CD4-positive, alpha-beta memory T cell (primary cell): Measurements from ENCODE around the gene SNTG2. TPM values are rescaled to one million over a fixed set of nuclear protein-coding genes. Genes with fewer than 3 reads are reported as not detected.

Source experiments
- CTCF ChIA-PET: fragments of 350-600 bp; sonication (Branson Sonifier 250); formaldehyde crosslinking; loops from one replicate; lab custom pipeline; 2021; ENCODE audit warnings: inconsistent platforms; ENCODE audit not compliant: partially characterized antibody; lab: Charles Lee
- POLR2A ChIA-PET: fragments of 350-600 bp; sonication (Branson Sonifier 250); formaldehyde crosslinking; loops from one replicate; lab custom pipeline; 2021; ENCODE audit not compliant: partially characterized antibody; lab: Charles Lee
- DNase-seq, 5 donors: peaks; one replicate each; pipeline versions ENCODE4 v3.0.0 to v3.0.0-alpha.2; 2020 to 2022; ENCODE audit warnings: mixed read lengths in 1 of 5
- H3K27ac ChIP-seq: one replicate; pipeline ENCODE4 v1.7.0; 2013; ENCODE audit warnings: low read depth, low read length
- H3K27me3 ChIP-seq: 2 replicates; pipeline ENCODE4 v1.7.0; 2013; ENCODE audit warnings: mild to moderate bottlenecking, low read length, moderate library complexity; ENCODE audit not compliant: insufficient read depth
- H3K36me3 ChIP-seq: 2 replicates; pipeline ENCODE4 v1.7.0; 2013; ENCODE audit warnings: mild to moderate bottlenecking, low read length, moderate library complexity; ENCODE audit not compliant: insufficient read depth
- H3K4me1 ChIP-seq: 2 replicates; pipeline ENCODE4 v1.7.0; 2013; ENCODE audit warnings: mild to moderate bottlenecking, low read length, moderate library complexity; ENCODE audit not compliant: insufficient read depth
- H3K4me3 ChIP-seq, 2 donors: one replicate each; pipeline ENCODE4 v1.7.0; 2013; ENCODE audit warnings: low read length in 2 of 2, mild to moderate bottlenecking in 1 of 2
- H3K9me3 ChIP-seq, 2 donors: one replicate each; pipeline ENCODE4 v1.7.0; 2013; ENCODE audit warnings: low read length in 2 of 2, control low read depth in 1 of 2; ENCODE audit not compliant: control insufficient read depth in 1 of 2
- H3K27ac Mint-ChIP-seq, 7 donors: one replicate each; pipeline ENCODE4 v1.8.0; 2020 to 2021; ENCODE audit warnings: mixed read lengths in 7 of 7, mild to moderate bottlenecking in 6 of 7, inconsistent platforms in 3 of 7, moderate library complexity in 3 of 7
- H3K27me3 Mint-ChIP-seq, 2 donors: one replicate each; pipeline ENCODE4 v1.8.0; 2020 to 2021; ENCODE audit warnings: mixed read lengths in 2 of 2
- H3K36me3 Mint-ChIP-seq, 2 donors: one replicate each; pipeline ENCODE4 v1.8.0; 2020 to 2021; ENCODE audit warnings: mixed read lengths in 2 of 2, inconsistent platforms in 1 of 2, mild to moderate bottlenecking in 1 of 2
- H3K4me1 Mint-ChIP-seq, 4 donors: one replicate each; pipeline ENCODE4 v1.8.0; 2020 to 2021; ENCODE audit warnings: mixed read lengths in 4 of 4, mild to moderate bottlenecking in 1 of 4
- H3K4me3 Mint-ChIP-seq, 8 donors: one replicate each; pipeline ENCODE4 v1.8.0; 2020 to 2021; ENCODE audit warnings: mixed read lengths in 8 of 8, mild to moderate bottlenecking in 7 of 8, moderate library complexity in 6 of 8, inconsistent platforms in 3 of 8
- H3K9me3 Mint-ChIP-seq, 8 donors: one replicate each; pipeline ENCODE4 v1.8.0; 2020 to 2021; ENCODE audit warnings: mixed read lengths in 8 of 8, mild to moderate bottlenecking in 5 of 8, inconsistent platforms in 3 of 8, moderate library complexity in 1 of 8
- intact Hi-C: fragments of 100-400 bp; cut with micrococcal nuclease; formaldehyde crosslinking; loops from one replicate; pipeline ENCODE4 v1.15.1; 2023
- polyA plus RNA-seq, 2 donors: library from polyadenylated mRNA; unstranded; fragments of 300-500 nt; fragmentation: Illumina TruSeq; gene quantifications; one replicate each; pipeline ENCODE4 v1.2.3, GENCODE V29; 2021
- total RNA-seq, 2 experiments: library from RNA; stranded (reverse); gene quantifications; one replicate each; pipeline ENCODE4 v1.2.3, GENCODE V29; 2021

The SNTG2 gene
- total and polyA plus RNA-seq, 4 experiments from 2014 or later = 0.55 to 1.3 (median 0.96) TPM; not detected in 1

DNA sequence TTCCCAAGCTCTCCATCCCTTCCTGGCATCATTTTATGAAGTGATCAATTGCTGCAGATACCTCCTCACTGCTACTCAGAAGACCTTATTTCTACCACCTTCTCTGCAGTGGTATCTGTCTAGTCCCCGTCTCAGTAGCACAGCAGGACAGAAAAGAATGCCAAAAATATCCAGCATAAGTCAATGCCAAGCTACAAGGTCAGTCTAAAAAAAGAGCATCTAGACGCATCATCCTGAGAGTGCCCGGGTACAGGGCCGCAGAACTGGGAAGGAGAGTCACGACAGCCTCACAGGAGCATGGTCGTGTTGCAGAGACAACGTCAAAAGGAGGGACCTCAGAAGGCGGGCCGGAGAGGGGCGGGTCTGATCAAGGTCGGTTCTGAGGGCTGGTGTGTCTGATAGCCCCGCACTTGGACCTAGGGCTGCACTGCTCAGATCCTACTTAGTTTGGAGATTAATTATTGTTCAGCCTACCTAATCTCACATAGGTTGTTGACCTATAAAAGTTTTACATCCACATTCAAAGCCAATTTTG, 24.3 kb upstream of the SNTG2 start:
- CTCF ChIA-PET = no interaction called here
- Mint-ChIP-seq H3K27me3 (peaks cover 7 to 8% of the 10 kb centered on the region in 2 donors), H3K4me3 (no peak overlapping the region), H3K36me3 (no peaks in the 10 kb centered on the region), H3K4me1 (peaks cover 0 to 4% (median 0%) of the 10 kb centered on the region in 4 donors), H3K9me3 (no peaks in the 10 kb centered on the region), H3K27ac (no peak overlapping the region)
- no peaks in the 10 kb centered on the region for H3K27me3 ChIP-seq
- H3K9me3 ChIP-seq = no peaks in the 10 kb centered on the region
- H3K27ac ChIP-seq = no peak overlapping the region
- intact Hi-C loops = no loop called here
- H3K4me1 ChIP-seq = no peaks in the 10 kb centered on the region
- no peaks in the 10 kb centered on the region for H3K36me3 ChIP-seq
- H3K4me3 ChIP-seq = no peak overlapping the region
- DNase-seq = no peak
- POLR2A ChIA-PET = no interaction called here

DNA sequence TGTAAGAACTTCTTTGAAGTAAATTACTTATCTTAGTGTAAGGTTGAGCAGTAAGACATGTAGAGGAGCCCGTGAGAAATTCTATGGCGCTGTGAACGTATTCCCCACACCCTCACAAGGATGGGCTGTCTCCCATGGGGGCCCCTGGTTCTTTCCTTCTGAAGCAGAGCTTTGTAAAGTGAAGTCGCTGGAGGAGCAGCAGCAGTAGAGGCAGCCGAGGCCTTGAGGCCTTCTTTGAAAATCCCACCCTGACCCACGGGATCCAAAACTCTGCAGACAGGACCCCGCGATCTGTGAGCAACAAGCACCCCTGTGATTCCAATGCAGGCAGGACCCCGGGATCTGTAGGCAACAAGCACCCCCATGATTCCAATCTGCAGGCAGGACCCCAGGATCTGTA, 23.8 kb upstream of the SNTG2 start:
- CTCF ChIA-PET = no interaction called here

DNA sequence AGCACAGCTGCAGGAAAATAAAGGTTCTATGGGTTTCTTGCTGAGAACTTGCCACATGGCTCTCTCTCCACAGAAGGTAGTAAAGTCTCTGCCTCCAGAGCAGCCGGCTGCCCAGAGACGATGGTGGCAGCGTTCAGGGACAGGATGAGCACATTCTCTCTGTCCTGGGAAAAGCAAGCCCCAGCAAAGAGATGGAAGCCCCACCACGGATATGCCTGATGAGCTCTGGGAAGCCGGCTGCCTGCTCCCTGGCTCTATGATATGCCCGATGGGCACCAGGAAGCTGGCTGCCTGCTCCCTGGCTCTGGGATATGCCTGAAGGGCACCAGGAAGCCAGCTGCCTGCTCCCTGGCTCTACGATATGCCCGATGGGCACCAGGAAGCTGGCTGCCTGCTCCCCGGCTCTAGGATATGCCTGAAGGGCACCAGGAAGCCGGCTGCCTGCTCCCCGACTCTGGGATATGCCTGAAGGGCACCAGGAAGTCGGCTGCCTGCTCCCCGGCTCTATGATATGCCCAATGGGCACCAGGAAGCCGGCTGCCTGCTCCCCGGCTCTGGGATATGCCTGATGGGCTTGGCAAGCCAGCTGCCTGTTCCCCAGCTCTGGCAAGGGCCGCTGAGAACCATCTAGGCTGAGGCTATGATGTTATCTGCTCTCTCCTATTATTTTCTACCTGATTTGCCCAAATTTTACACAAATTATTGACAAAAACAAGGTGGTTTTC, 21.5 kb upstream of the SNTG2 start:
- Histone ChIP-seq H3K4me1 (no peaks in the 10 kb centered on the region), H3K27ac (no peak overlapping the region), H3K4me3 (no peak overlapping the region), H3K9me3 (no peaks in the 10 kb centered on the region), H3K36me3 (no peaks in the 10 kb centered on the region), H3K27me3 (no peaks in the 10 kb centered on the region)
- intact Hi-C loops = no loop called here
- ChIA-PET POLR2A (no interaction called here), CTCF (no interaction called here)
- Mint-ChIP-seq H3K4me3 (no peak overlapping the region), H3K27me3 (peaks cover 6% of the 10 kb centered on the region in 2 donors), H3K4me1 (peaks cover 0 to 4% (median 0%) of the 10 kb centered on the region in 4 donors), H3K27ac (no peak overlapping the region), H3K9me3 (no peaks in the 10 kb centered on the region), H3K36me3 (no peaks in the 10 kb centered on the region)
- no peak for DNase-seq

More for the DNA sequence above, 23.8 kb upstream of the SNTG2 start:
- H3K9me3 Mint-ChIP-seq = no peaks in the 10 kb centered on the region
- Histone ChIP-seq H3K9me3 (no peaks in the 10 kb centered on the region), H3K27me3 (no peaks in the 10 kb centered on the region), H3K36me3 (no peaks in the 10 kb centered on the region), H3K4me1 (no peaks in the 10 kb centered on the region), H3K4me3 (no peak overlapping the region), H3K27ac (no peak overlapping the region)
- H3K4me3 Mint-ChIP-seq = no peak overlapping the region
- H3K27ac Mint-ChIP-seq = no peak overlapping the region
- intact Hi-C loops = no loop called here
- peaks cover 7 to 8% of the 10 kb centered on the region in 2 donors for H3K27me3 Mint-ChIP-seq
- POLR2A ChIA-PET = no interaction called here
- H3K4me1 Mint-ChIP-seq = peaks cover 0 to 4% (median 0%) of the 10 kb centered on the region in 4 donors
- no peak for DNase-seq
- H3K36me3 Mint-ChIP-seq = no peaks in the 10 kb centered on the region

DNA sequence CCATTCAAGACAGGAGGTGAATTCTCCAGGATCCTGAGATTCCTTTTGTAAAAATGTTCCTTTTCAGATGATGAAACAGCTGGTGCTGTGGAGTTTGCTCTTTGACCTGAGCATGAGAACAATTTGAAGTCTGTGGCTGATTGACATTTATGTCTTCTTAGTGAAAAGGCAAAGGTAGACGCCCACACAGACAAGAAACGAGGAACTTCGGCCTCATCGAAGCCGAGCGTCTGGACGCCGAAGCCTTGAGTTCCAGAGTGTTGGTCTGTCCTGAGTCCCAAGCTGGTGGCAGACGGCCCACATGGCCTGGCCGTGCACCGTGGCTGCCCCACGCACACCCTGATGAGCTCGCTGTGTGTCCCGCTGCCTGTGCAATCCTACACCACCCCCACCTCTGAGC, 20.7 kb upstream of the SNTG2 start:
- no peaks in the 10 kb centered on the region for H3K9me3 ChIP-seq
- Mint-ChIP-seq H3K4me3 (no peak overlapping the region), H3K27ac (no peak overlapping the region), H3K36me3 (no peaks in the 10 kb centered on the region), H3K27me3 (peaks cover 3 to 4% of the 10 kb centered on the region in 2 donors), H3K9me3 (no peaks in the 10 kb centered on the region), H3K4me1 (peaks cover 0 to 4% (median 0%) of the 10 kb centered on the region in 4 donors)
- no peak overlapping the region for H3K27ac ChIP-seq
- POLR2A ChIA-PET = no interaction called here
- no peak overlapping the region for H3K4me3 ChIP-seq
- DNase-seq = no peak
- CTCF ChIA-PET = no interaction called here
- H3K4me1 ChIP-seq = no peaks in the 10 kb centered on the region
- H3K36me3 ChIP-seq = no peaks in the 10 kb centered on the region
- no peaks in the 10 kb centered on the region for H3K27me3 ChIP-seq
- intact Hi-C loops = no loop called here

DNA sequence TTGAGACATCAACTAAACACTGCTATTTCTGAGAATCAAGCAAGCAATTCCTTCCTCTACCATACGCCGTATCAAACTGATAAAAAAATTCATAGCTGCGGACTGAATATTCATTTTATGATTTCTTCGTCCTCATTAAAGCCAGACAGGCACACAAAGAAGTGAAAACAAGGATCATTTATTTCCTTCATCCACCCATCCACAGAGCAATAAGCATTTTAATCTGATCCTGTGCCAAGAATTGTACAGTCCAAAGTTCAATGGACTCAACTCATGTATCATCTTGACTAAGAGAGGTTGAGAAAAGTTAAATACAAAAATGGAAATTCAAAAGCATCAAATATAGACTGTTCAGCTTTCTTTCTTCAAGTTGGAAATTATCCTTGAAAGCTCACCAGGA, 19.7 kb upstream of the SNTG2 start:
- Mint-ChIP-seq H3K9me3 (no peaks in the 10 kb centered on the region), H3K4me1 (peaks cover 0 to 4% (median 0%) of the 10 kb centered on the region in 4 donors), H3K27ac (no peak overlapping the region), H3K36me3 (no peaks in the 10 kb centered on the region), H3K27me3 (no peaks in the 10 kb centered on the region), H3K4me3 (no peak overlapping the region)
- H3K27me3 ChIP-seq = no peaks in the 10 kb centered on the region
- intact Hi-C loops = no loop called here
- H3K9me3 ChIP-seq = no peaks in the 10 kb centered on the region
- ChIA-PET CTCF (no interaction called here), POLR2A (no interaction called here)
- no peaks in the 10 kb centered on the region for H3K36me3 ChIP-seq
- DNase-seq = no peak
- H3K27ac ChIP-seq = no peak overlapping the region
- no peak overlapping the region for H3K4me3 ChIP-seq
- no peaks in the 10 kb centered on the region for H3K4me1 ChIP-seq

DNA sequence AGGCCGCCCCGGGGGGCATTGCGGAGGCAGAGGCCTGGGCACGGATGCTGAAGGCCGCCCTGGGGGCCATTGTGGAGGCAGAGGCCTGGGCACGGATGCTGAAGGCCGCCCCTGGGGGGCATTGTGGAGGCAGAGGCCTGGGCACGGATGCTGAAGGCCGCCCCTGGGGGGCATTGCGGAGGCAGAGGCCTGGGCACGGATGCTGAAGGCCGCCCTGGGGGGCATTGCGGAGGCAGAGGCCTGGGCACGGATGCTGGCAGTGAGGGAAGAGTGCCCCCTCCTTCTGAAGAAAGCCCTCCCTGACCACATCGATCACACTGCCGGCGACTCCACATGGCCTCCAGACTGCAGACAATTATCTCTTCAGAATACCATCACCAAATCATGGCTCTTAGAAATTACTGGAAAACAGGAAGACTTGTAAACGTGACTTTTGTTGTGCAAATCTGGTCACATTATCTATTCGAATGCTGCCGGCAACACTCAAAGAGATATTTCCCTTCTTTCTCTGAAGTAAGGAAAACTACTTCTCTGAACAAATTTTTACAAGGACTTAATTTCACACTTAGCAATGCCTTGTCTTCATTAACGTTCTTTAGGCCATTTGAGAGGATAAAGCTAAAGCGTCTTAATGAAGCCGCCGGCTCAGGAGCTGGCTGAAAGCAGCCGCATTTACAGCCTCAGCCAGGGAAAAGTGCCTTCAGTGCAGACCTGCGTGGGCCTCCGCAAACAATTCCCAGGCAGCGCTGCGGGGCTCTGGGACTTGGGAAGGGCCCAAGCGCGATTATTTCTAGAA, 18.1 kb upstream of the SNTG2 start:
- POLR2A ChIA-PET = no interaction called here
- DNase-seq = no peak

DNA sequence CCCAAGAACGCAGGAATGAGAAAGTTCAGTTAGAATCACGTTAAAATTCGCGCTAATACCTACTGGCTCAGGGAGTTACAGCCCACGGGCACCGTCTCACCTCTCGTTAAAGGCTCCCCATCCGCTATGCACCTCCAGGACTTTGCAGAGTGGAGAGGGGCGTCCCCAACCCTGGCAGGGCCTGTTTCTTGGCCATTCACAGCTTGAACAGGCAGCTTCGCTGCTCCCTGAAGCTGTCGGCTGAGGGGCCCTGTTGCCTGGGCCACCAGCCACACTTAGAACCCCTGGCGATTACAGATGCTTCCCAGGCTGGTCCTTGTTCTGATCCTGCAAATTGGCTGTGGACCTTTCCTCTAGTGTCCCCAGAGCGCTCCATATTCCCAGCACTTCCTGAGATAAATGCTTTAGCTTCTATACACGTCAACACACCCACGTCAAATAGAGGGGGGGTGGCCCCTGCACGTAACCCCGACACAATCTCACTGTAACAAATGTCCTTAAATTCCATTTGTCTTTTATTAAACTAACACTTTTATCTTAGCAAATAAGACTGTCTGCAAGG, 16.8 kb upstream of the SNTG2 start:
- POLR2A ChIA-PET = no interaction called here
- Histone ChIP-seq H3K27ac (no peak overlapping the region), H3K4me3 (no peak overlapping the region), H3K4me1 (no peaks in the 10 kb centered on the region), H3K36me3 (no peaks in the 10 kb centered on the region), H3K27me3 (no peaks in the 10 kb centered on the region), H3K9me3 (no peaks in the 10 kb centered on the region)
- no peaks in the 10 kb centered on the region for H3K36me3 Mint-ChIP-seq
- CTCF ChIA-PET = no interaction called here
- H3K9me3 Mint-ChIP-seq = no peaks in the 10 kb centered on the region
- no peak overlapping the region for H3K27ac Mint-ChIP-seq
- no peaks in the 10 kb centered on the region for H3K27me3 Mint-ChIP-seq
- H3K4me3 Mint-ChIP-seq = no peak overlapping the region
- DNase-seq = no peak
- intact Hi-C loops = no loop called here
- no peaks in the 10 kb centered on the region for H3K4me1 Mint-ChIP-seq

More for the DNA sequence above, 18.1 kb upstream of the SNTG2 start:
- H3K27ac ChIP-seq = no peak overlapping the region
- intact Hi-C loops = no loop called here
- no peaks in the 10 kb centered on the region for H3K9me3 Mint-ChIP-seq
- no peak overlapping the region for H3K4me3 ChIP-seq
- H3K36me3 Mint-ChIP-seq = no peaks in the 10 kb centered on the region
- no peaks in the 10 kb centered on the region for H3K27me3 Mint-ChIP-seq
- H3K9me3 ChIP-seq = no peaks in the 10 kb centered on the region
- CTCF ChIA-PET = no interaction called here
- no peak overlapping the region for H3K27ac Mint-ChIP-seq
- H3K27me3 ChIP-seq = no peaks in the 10 kb centered on the region
- no peaks in the 10 kb centered on the region for H3K36me3 ChIP-seq
- no peaks in the 10 kb centered on the region for H3K4me1 ChIP-seq
- H3K4me1 Mint-ChIP-seq = peaks cover 0 to 4% (median 0%) of the 10 kb centered on the region in 4 donors
- no peak overlapping the region for H3K4me3 Mint-ChIP-seq
